GM23338 (cell line): ENCODE measurements around the gene RIC3. TPM values are rescaled to one million over a fixed set of nuclear protein-coding genes. Genes with fewer than 3 reads are reported as not detected.

Source experiments
- ATAC-seq: fragments of 200-7000 bp; cut with Tn5 transposase; 3 replicates; pipeline ENCODE4 v1.9.1; 2020
- DNase-seq: peaks from one replicate; pipeline ENCODE4 v3.0.0-alpha.2; 2015; ENCODE audit warnings: low spot score
- H2AFZ ChIP-seq: fragments of 200-600 bp; sonication (generic); 2 replicates; pipeline ENCODE4 v1.8.0; 2016; ENCODE audit warnings: antibody characterized with exemption, mild to moderate bottlenecking, moderate library complexity
- H3F3A ChIP-seq: fragments of 200-600 bp; sonication (generic); replicated peaks from 2 replicates; pipeline ENCODE4 v1.8.0; 2017; ENCODE audit warnings: antibody characterized with exemption, mixed run types, low read depth
- H3K27ac ChIP-seq: fragments of 200-600 bp; sonication (generic); 2 replicates; pipeline ENCODE4 v1.6.1; 2016; ENCODE audit warnings: low read depth
- H3K27me3 ChIP-seq: fragments of 200-600 bp; sonication (generic); 2 replicates; pipeline ENCODE4 v1.8.0; 2016; ENCODE audit warnings: mild to moderate bottlenecking, mixed run types, moderate library complexity; ENCODE audit not compliant: insufficient read depth
- H3K36me3 ChIP-seq: fragments of 200-600 bp; sonication (generic); 2 replicates; pipeline ENCODE4 v1.8.0; 2016; ENCODE audit warnings: mild to moderate bottlenecking; ENCODE audit not compliant: insufficient read depth
- H3K4me1 ChIP-seq: fragments of 200-600 bp; sonication (generic); 2 replicates; pipeline ENCODE4 v1.8.0; 2016; ENCODE audit warnings: mild to moderate bottlenecking, moderate library complexity; ENCODE audit not compliant: insufficient read depth
- H3K4me2 ChIP-seq: fragments of 200-600 bp; sonication (generic); 2 replicates; pipeline ENCODE4 v1.7.1; 2017; ENCODE audit warnings: mixed run types
- H3K4me3 ChIP-seq: fragments of 200-600 bp; sonication (generic); 2 replicates; pipeline ENCODE4 v1.6.1; 2016; ENCODE audit warnings: mixed run types
- H3K79me2 ChIP-seq: fragments of 200-600 bp; sonication (generic); replicated peaks from 2 replicates; pipeline ENCODE4 v1.8.0; 2017; ENCODE audit warnings: mild to moderate bottlenecking; ENCODE audit not compliant: insufficient read depth
- H3K9me2 ChIP-seq: fragments of 200-600 bp; sonication (generic); 2 replicates; pipeline ENCODE4 v1.8.0; 2017; ENCODE audit not compliant: insufficient read depth
- H4K20me1 ChIP-seq: fragments of 200-600 bp; sonication (generic); replicated peaks from 2 replicates; pipeline ENCODE4 v1.8.0; 2017; ENCODE audit warnings: mild to moderate bottlenecking; ENCODE audit not compliant: insufficient read depth
- H3K27ac Mint-ChIP-seq: 2 replicates; pipeline ENCODE4 v1.8.0; 2020; ENCODE audit warnings: inconsistent platforms, mild to moderate bottlenecking, moderate library complexity, mixed read lengths
- H3K27me3 Mint-ChIP-seq: 3 replicates; pipeline ENCODE4 v1.8.0; 2022; ENCODE audit warnings: low read depth, mild to moderate bottlenecking, moderate library complexity, mixed read lengths, inconsistent platforms; ENCODE audit not compliant: insufficient read depth, poor library complexity
- H3K36me3 Mint-ChIP-seq: 3 replicates; pipeline ENCODE4 v1.8.0; 2021; ENCODE audit warnings: low read depth, mild to moderate bottlenecking, inconsistent platforms, moderate library complexity, mixed read lengths
- H3K4me1 Mint-ChIP-seq: 3 replicates; pipeline ENCODE4 v1.8.0; 2020; ENCODE audit warnings: mild to moderate bottlenecking, inconsistent platforms, mixed read lengths
- H3K4me3 Mint-ChIP-seq: 3 replicates; pipeline ENCODE4 v1.8.0; 2021; ENCODE audit warnings: moderate library complexity, mild to moderate bottlenecking, inconsistent platforms, mixed read lengths
- H3K9me3 Mint-ChIP-seq: 3 replicates; pipeline ENCODE4 v1.8.0; 2020; ENCODE audit warnings: moderate library complexity, mild to moderate bottlenecking, inconsistent platforms, mixed read lengths
- EZH2 ChIP-seq: fragments of 200-600 bp; sonication (generic); IDR thresholded peaks from one replicate; pipeline ENCODE4 v1.8.0; 2017; ENCODE audit warnings: antibody characterized with exemption, mild to moderate bottlenecking, low read depth; ENCODE audit not compliant: unreplicated experiment
- JUNB ChIP-seq: IDR thresholded peaks from one replicate; pipeline ENCODE4 v1.6.1; 2016; ENCODE audit warnings: antibody characterized with exemption; ENCODE audit not compliant: unreplicated experiment
- NANOG ChIP-seq: IDR thresholded peaks from 2 replicates; pipeline ENCODE4 v1.6.1; 2016; ENCODE audit warnings: antibody characterized with exemption, borderline replicate concordance
- ZNF114 ChIP-seq: fragments of 250-450 bp; sonication (Bioruptor Pico); IDR thresholded peaks from 2 replicates; pipeline ENCODE4 v1.5.0; 2020; ENCODE audit warnings: mild to moderate bottlenecking, moderate library complexity
- polyA plus RNA-seq: library from polyadenylated mRNA; unstranded; fragments of >200 nt; fragmentation: Nextera tagmentation; extraction: Ambion mirVana; gene quantifications from 2 replicates; pipeline ENCODE4 v1.2.1, GENCODE V29; 2016
- total RNA-seq: library from RNA; depleted of rRNA; stranded (reverse); fragments of >200 nt; shearing (Covaris generic); gene quantifications from 2 replicates; pipeline ENCODE4 v1.2.3, GENCODE V29; 2014
- TF ChIP-seq, protein P1 (sequence below): IDR thresholded peaks from 2 replicates; pipeline ENCODE4 v1.6.1; 2016; ENCODE audit warnings: antibody characterized with exemption
- TF ChIP-seq, protein P2 (sequence below): fragments of 250-450 bp; sonication (Bioruptor Pico); IDR thresholded peaks from 2 replicates; pipeline ENCODE4 v1.5.0; 2020; ENCODE audit warnings: mild to moderate bottlenecking, moderate library complexity

The RIC3 gene
- total and polyA plus RNA-seq, 2 experiments from 2014 or later: 17.8 to 21.3 TPM

DNA sequence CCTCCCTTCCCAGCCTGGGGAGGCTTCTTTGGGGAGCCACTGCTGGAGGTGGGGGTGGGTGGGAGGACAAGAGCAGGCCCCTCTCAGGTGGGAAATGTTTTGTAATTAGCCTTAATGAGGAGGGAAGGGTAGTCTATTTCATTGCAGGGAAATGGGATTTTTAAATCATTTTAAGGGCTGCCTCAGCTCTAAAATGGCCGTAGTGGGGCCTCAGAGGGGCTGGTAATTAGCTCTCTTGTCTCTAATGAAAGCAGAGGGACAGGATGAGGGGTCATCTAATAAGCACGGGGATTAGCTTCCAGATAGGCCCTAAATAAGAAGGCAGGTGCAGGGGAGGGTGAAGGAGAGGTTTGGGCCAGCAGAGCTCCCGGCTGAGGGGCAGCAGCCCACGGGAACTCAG, 48.3 kb upstream of the RIC3 start:
- H3K4me3 Mint-ChIP-seq: no peak overlapping the region
- no peaks in the 10 kb centered on the region for H3K4me1 ChIP-seq
- H3K9me2 ChIP-seq: no peaks in the 10 kb centered on the region
- H3F3A ChIP-seq: no peaks in the 10 kb centered on the region
- H2AFZ ChIP-seq: no peak overlapping the region; the same call in 1 of the 2 replicates
- H3K4me1 Mint-ChIP-seq: peaks cover 10% of the 10 kb centered on the region
- H3K4me3 ChIP-seq: no peak overlapping the region
- no peak for ATAC-seq
- H3K79me2 ChIP-seq: no peaks in the 10 kb centered on the region
- H3K36me3 Mint-ChIP-seq: no peaks in the 10 kb centered on the region
- no peak overlapping the region for H3K4me2 ChIP-seq
- H3K27me3 ChIP-seq: no peaks in the 10 kb centered on the region
- no peaks in the 10 kb centered on the region for H3K36me3 ChIP-seq
- no peak overlapping the region for H3K27ac Mint-ChIP-seq
- no peaks in the 10 kb centered on the region for H4K20me1 ChIP-seq
- no peaks in the 10 kb centered on the region; the same call in 2 of the 3 replicates for H3K9me3 Mint-ChIP-seq
- no peak overlapping the region for H3K27ac ChIP-seq
- TF ChIP-seq, protein P1, sequence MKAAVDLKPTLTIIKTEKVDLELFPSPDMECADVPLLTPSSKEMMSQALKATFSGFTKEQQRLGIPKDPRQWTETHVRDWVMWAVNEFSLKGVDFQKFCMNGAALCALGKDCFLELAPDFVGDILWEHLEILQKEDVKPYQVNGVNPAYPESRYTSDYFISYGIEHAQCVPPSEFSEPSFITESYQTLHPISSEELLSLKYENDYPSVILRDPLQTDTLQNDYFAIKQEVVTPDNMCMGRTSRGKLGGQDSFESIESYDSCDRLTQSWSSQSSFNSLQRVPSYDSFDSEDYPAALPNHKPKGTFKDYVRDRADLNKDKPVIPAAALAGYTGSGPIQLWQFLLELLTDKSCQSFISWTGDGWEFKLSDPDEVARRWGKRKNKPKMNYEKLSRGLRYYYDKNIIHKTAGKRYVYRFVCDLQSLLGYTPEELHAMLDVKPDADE: no peak
- TF ChIP-seq, protein P2, sequence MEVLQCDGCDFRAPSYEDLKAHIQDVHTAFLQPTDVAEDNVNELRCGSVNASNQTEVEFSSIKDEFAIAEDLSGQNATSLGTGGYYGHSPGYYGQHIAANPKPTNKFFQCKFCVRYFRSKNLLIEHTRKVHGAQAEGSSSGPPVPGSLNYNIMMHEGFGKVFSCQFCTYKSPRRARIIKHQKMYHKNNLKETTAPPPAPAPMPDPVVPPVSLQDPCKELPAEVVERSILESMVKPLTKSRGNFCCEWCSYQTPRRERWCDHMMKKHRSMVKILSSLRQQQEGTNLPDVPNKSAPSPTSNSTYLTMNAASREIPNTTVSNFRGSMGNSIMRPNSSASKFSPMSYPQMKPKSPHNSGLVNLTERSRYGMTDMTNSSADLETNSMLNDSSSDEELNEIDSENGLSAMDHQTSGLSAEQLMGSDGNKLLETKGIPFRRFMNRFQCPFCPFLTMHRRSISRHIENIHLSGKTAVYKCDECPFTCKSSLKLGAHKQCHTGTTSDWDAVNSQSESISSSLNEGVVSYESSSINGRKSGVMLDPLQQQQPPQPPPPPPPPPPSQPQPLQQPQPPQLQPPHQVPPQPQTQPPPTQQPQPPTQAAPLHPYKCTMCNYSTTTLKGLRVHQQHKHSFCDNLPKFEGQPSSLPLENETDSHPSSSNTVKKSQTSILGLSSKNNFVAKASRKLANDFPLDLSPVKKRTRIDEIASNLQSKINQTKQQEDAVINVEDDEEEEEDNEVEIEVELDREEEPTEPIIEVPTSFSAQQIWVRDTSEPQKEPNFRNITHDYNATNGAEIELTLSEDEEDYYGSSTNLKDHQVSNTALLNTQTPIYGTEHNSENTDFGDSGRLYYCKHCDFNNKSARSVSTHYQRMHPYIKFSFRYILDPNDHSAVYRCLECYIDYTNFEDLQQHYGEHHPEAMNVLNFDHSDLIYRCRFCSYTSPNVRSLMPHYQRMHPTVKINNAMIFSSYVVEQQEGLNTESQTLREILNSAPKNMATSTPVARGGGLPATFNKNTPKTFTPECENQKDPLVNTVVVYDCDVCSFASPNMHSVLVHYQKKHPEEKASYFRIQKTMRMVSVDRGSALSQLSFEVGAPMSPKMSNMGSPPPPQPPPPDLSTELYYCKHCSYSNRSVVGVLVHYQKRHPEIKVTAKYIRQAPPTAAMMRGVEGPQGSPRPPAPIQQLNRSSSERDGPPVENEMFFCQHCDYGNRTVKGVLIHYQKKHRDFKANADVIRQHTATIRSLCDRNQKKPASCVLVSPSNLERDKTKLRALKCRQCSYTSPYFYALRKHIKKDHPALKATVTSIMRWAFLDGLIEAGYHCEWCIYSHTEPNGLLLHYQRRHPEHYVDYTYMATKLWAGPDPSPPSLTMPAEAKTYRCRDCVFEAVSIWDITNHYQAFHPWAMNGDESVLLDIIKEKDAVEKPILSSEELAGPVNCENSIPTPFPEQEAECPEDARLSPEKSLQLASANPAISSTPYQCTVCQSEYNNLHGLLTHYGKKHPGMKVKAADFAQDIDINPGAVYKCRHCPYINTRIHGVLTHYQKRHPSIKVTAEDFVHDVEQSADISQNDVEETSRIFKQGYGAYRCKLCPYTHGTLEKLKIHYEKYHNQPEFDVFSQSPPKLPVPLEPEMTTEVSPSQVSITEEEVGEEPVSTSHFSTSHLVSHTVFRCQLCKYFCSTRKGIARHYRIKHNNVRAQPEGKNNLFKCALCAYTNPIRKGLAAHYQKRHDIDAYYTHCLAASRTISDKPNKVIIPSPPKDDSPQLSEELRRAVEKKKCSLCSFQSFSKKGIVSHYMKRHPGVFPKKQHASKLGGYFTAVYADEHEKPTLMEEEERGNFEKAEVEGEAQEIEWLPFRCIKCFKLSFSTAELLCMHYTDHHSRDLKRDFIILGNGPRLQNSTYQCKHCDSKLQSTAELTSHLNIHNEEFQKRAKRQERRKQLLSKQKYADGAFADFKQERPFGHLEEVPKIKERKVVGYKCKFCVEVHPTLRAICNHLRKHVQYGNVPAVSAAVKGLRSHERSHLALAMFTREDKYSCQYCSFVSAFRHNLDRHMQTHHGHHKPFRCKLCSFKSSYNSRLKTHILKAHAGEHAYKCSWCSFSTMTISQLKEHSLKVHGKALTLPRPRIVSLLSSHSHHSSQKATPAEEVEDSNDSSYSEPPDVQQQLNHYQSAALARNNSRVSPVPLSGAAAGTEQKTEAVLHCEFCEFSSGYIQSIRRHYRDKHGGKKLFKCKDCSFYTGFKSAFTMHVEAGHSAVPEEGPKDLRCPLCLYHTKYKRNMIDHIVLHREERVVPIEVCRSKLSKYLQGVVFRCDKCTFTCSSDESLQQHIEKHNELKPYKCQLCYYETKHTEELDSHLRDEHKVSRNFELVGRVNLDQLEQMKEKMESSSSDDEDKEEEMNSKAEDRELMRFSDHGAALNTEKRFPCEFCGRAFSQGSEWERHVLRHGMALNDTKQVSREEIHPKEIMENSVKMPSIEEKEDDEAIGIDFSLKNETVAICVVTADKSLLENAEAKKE (CRISPR knock-in tag): no peak
- TF ChIP-seq ZNF114 (CRISPR knock-in tag): no peak
- no peak for TF ChIP-seq NANOG
- no peak for TF ChIP-seq EZH2
- no peak for TF ChIP-seq JUNB
- H3K27me3 Mint-ChIP-seq: peaks cover 4% of the 10 kb centered on the region
- DNase-seq: no peak
